Pancreas (tissue), 10 donors: ENCODE results near the gene EDARADD. TPM values are rescaled to one million over a fixed set of nuclear protein-coding genes. Genes with fewer than 3 reads are reported as not detected.

Source experiments
- ATAC-seq, 4 donors: fragments of 200-7000 bp; cut with Tn5 transposase; one replicate each; pipeline versions ENCODE4 v1.8.0 to v1.9.1; 2020; ENCODE audit warnings: mild to moderate bottlenecking in 4 of 4, moderate library complexity in 4 of 4
- DNase-seq, 6 donors: peaks; one replicate each; pipeline ENCODE4 v3.0.0-alpha.2; 2020
- FAIRE-seq: peaks from 2 replicates; lab custom pipeline; 2012; peaks lifted over from hg19 to GRCh38; lab: Jason Lieb, UNC
- H3K27ac ChIP-seq, 4 donors: fragments of 200-600 bp; sonication (generic); 1 replicate in 3 of 4; 2 replicates in 1 of 4; pipeline versions ENCODE4 v1.5.0 to v1.8.0; 2020
- H3K27me3 ChIP-seq, 4 donors: fragments of 200-600 bp; one replicate each; pipeline ENCODE4 v1.8.0; 2021
- H3K36me3 ChIP-seq, 3 donors: fragments of 200-600 bp; sonication (generic) in 1 of 3; one replicate each; pipeline versions ENCODE4 v1.5.0 to v1.8.0; 2020 to 2021
- H3K4me1 ChIP-seq, 3 donors: fragments of 200-600 bp; one replicate each; pipeline ENCODE4 v1.8.0; 2021
- H3K4me3 ChIP-seq, 4 donors: fragments of 200-600 bp; sonication (generic) in 2 of 4; one replicate each; pipeline versions ENCODE4 v1.5.0 to v1.8.0; 2020 to 2021
- H3K9me3 ChIP-seq, 4 donors: fragments of 200-600 bp; one replicate each; pipeline ENCODE4 v1.8.0; 2021
- WGBS, 2 donors: extraction: QIAGEN DNeasy Blood & Tissue Kit; methylation state at CpG; one replicate each; pipeline ENCODE4 v1.1.7; 2013; 5-methylcytosine and 5-hydroxymethylcytosine counted together
- intact Hi-C, 3 donors: fragments of 100-400 bp; cut with DNase I; formaldehyde crosslinking; loops; one replicate each; pipeline versions ENCODE4 v1.11.1 to v1.14.2; 2022
- polyA plus RNA-seq, 2 donors: library from polyadenylated mRNA; stranded (reverse); fragments of 200-250 nt; gene quantifications; one replicate each; pipeline ENCODE4 v1.2.3, GENCODE V29; 2013
- total RNA-seq, 6 donors: library from RNA; stranded (reverse); fragmentation: NEBNext Ultra II Directional in 4 of 6; extraction: Animal tissue kit (Norgen Biotek cat#: 25700) in 4 of 6; gene quantifications; one replicate each; pipeline versions ENCODE4 v1.2.1 to v1.2.4, GENCODE V29; 2021 to 2023
- TF ChIP-seq, protein P1 (sequence below), 4 donors: fragments of 200-600 bp; sonication (generic) in 3 of 4; IDR thresholded peaks; one replicate each; pipeline versions ENCODE4 v1.5.0 to v1.8.0; 2021; ENCODE audit warnings: antibody characterized with exemption in 4 of 4
- donor health status: healthy with polysubstance abuse.
- donor health status: DM: no; HTN: no; CAD: no; lungs with moderate emphysema.
- donor health status: DM: no; HTN: no; CAD: no.
- donor health status: control.
- donor health status: control.
- donor health status: Bipolar disorder and iron deficiency.
- donor health status: DM: yes; HTN: yes; CAD: no.
- donor health status: DM: no; HTN: no; CAD: no.
- donor health status: DM: no; HTN: no; CAD: no.
- donor health status: DM: yes; HTN: yes; CAD: no.

The EDARADD gene
- total and polyA plus RNA-seq, 8 donors, result 1.2 to 9.5 (median 3.0) TPM

DNA sequence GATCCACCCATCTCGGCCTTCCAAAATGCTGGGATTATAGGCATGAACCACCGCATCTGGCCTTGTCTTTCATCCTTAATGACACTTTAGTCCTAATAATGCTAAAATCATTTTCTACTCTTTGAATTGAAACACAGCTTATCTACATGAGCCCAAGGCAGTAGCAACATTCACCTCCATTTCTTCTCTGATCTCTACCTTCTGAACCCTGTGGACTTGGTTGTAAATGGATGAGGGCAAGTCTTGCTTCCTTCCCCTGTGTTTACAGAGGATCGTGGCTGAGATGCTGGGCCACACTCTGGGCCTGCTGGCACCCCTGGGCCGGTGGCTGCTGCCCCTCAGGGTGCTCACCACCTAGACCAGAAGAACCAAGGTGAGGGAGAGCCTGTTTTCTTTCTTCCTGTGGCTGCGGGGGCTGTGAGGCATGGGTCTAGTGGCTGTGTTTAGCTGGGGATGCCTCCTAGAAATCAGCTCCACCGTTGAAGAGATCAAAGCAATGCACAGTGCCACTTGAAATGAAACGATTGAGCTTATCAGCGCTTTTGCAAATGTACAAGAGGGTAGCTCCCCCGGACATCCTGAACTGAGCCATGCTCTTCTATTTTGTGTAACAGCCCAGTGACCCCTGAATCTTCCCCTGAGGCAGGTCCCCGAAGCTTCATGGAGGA, 97.5 kb downstream of the EDARADD start:
- ATAC-seq, result no peak
- no peak for FAIRE-seq
- no peaks in the 10 kb centered on the region for H3K27me3 ChIP-seq
- WGBS, 2 donors, result 76 to 81% methylated on average over 10 of the region's 10 CpGs
- peaks cover 0 to 4% (median 0%) of the 10 kb centered on the region in 3 donors for H3K4me1 ChIP-seq
- DNase-seq, result no peak
- H3K9me3 ChIP-seq, result no peaks in the 10 kb centered on the region
- TF ChIP-seq, protein P1, sequence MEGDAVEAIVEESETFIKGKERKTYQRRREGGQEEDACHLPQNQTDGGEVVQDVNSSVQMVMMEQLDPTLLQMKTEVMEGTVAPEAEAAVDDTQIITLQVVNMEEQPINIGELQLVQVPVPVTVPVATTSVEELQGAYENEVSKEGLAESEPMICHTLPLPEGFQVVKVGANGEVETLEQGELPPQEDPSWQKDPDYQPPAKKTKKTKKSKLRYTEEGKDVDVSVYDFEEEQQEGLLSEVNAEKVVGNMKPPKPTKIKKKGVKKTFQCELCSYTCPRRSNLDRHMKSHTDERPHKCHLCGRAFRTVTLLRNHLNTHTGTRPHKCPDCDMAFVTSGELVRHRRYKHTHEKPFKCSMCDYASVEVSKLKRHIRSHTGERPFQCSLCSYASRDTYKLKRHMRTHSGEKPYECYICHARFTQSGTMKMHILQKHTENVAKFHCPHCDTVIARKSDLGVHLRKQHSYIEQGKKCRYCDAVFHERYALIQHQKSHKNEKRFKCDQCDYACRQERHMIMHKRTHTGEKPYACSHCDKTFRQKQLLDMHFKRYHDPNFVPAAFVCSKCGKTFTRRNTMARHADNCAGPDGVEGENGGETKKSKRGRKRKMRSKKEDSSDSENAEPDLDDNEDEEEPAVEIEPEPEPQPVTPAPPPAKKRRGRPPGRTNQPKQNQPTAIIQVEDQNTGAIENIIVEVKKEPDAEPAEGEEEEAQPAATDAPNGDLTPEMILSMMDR (IDR thresholded peaks at IDR 0.05), result no peak
- no peaks in the 10 kb centered on the region for H3K36me3 ChIP-seq
- no peak overlapping the region for H3K4me3 ChIP-seq
- no peak overlapping the region for H3K27ac ChIP-seq
- intact Hi-C loops, result no loop called here

DNA sequence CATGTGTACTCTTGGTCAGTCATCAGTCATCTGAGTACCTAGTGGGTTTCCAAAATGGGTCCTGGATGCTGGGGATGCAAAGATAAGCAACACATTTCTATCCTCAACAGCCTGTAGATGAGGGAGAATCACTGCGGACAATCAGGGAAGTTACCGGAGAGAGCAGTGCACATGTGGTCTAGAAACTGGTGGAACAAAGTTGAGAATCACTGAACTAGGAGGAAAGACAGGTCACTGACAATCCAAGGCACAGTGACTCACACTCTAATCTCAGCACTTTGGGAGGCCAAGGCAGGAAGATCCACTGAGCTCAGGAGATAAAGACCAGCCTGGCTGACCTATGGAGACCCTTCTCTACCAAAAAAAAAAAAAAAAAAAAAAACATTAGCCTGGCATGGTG, 98.3 kb downstream of the EDARADD start:
- WGBS, 2 donors, result 97 to 98% methylated on average over 2 of the region's 2 CpGs
- Histone ChIP-seq H3K4me3 (no peak overlapping the region), H3K9me3 (no peaks in the 10 kb centered on the region), H3K4me1 (peaks cover 0 to 4% (median 0%) of the 10 kb centered on the region in 3 donors), H3K27me3 (no peaks in the 10 kb centered on the region), H3K27ac (no peak overlapping the region), H3K36me3 (no peaks in the 10 kb centered on the region)
- TF ChIP-seq, protein P1 (IDR thresholded peaks at IDR 0.05), result no peak
- DNase-seq (no peak), ATAC-seq (no peak), FAIRE-seq (no peak)
- intact Hi-C loops, result no loop called here

DNA sequence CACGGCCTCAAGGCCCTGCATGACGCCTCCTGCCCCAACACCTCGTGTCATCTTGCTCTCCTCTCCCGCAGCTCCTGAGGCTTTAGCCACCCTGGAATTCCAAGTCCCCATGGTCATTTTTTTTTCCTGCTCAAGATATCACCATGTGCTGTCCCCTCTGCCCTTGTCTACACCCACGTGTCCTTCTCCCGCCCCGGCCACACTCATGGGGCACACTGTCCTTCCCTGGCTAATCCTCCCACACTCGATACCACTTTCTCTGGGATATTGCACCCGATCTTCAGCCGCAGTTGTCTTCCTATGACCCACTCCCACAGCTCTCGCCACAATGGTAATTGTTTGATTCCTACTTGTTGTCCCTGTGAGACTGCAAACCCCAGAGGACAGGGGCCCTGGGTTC, 100.0 kb downstream of the EDARADD start:
- no peak for DNase-seq
- Histone ChIP-seq H3K9me3 (no peaks in the 10 kb centered on the region), H3K4me1 (peaks cover 0 to 4% (median 0%) of the 10 kb centered on the region in 3 donors), H3K27ac (no peak overlapping the region), H3K4me3 (no peak overlapping the region), H3K36me3 (no peaks in the 10 kb centered on the region), H3K27me3 (no peaks in the 10 kb centered on the region)
- ATAC-seq, result no peak
- no peak for FAIRE-seq
- intact Hi-C loops, result no loop called here
- 90 to 96% methylated on average over 11 of the region's 11 CpGs for WGBS, 2 donors
- TF ChIP-seq, protein P1 (IDR thresholded peaks at IDR 0.05), result no peak

DNA sequence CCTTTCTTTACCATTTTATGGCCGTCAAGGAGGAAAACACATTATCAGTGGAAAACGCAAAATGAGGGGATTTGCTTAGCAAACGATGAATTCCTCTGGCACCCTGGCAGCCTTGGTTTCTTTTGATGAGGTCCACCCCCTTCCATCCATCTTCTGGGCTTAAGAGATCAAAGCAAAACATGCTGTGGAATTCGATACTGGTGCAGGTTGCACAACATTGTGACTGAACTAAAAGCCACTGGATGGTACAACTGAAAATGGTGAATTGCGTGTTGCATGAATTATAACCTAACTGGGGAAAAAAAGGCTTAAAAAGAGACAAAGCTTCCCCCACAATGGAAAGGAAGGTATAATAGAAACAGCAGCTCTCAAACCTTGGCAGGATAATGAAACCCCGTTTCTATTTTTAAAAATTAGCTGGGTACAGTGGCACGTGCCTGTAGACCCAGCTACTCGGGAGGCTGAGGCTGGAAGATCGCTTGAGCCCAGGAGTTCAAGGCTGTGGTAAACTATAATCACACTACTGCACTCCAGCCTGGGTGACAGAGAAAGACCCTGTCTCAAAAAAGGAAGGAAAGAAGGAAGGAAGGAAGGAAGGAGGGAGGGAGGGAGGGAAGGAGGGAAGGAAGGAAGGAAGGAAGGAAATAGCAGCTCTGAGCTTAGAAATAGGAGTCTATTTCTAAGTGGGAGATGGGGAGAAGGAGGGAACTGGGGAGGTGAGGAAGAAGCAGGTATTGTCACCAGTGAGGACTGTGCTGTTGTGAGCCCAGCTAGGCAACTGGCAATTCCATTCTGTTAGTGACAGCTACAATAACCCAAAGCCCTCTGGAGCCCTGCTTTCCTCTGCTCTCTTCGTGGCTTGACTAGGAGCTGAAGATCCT, 100.7 kb downstream of the EDARADD start:
- 52 to 54% methylated on average over 10 of the region's 10 CpGs for WGBS, 2 donors
- DNase-seq, result no peak
- TF ChIP-seq, protein P1 (IDR thresholded peaks at IDR 0.05), result no peak
- intact Hi-C loops, result no loop called here
- Histone ChIP-seq H3K36me3 (no peaks in the 10 kb centered on the region), H3K9me3 (no peaks in the 10 kb centered on the region), H3K27me3 (no peaks in the 10 kb centered on the region), H3K27ac (no peak overlapping the region), H3K4me1 (peaks cover 0 to 4% (median 0%) of the 10 kb centered on the region in 3 donors), H3K4me3 (no peak overlapping the region)
- FAIRE-seq, result no peak
- peak in 1 of 4 donors; percentile 6 for ATAC-seq
